BE2C (cell line): Measurements from ENCODE around the gene FHDC1.

Experiments used
- DNase-seq: peaks from one replicate; pipeline ENCODE4 v3.0.0-alpha.2; 2020
- H3K27me3 ChIP-seq: fragments of 250-450 bp; sonication (Bioruptor Pico); 2 replicates; pipeline ENCODE4 v1.5.1; 2020; ENCODE audit warnings: mild to moderate bottlenecking
- H3K36me3 ChIP-seq: fragments of 250-450 bp; sonication (Bioruptor Pico); 2 replicates; pipeline ENCODE4 v1.5.1; 2020; ENCODE audit warnings: mild to moderate bottlenecking
- H3K4me1 ChIP-seq: fragments of 250-450 bp; sonication (Bioruptor Pico); 2 replicates; pipeline ENCODE4 v1.5.1; 2020
- H3K4me3 ChIP-seq: 2 replicates; pipeline ENCODE4 v1.5.1; 2011; ENCODE audit warnings: low read depth, low read length
- H3K9me3 ChIP-seq: fragments of 250-450 bp; sonication (Bioruptor Pico); 2 replicates; pipeline ENCODE4 v1.5.1; 2020
- CTCF ChIP-seq: IDR thresholded peaks from 2 replicates; pipeline ENCODE4 v1.5.1; 2012; ENCODE audit warnings: mild to moderate bottlenecking, low read depth, low read length

The FHDC1 gene

GRCh38 chr4:152917543-152918395 lies 18.4 kb upstream of the FHDC1 start:
- Histone ChIP-seq H3K36me3 (no peaks in the 10 kb centered on the region; the same call in 1 of the 2 replicates), H3K27me3 (no peaks in the 10 kb centered on the region), H3K9me3 (no peaks in the 10 kb centered on the region; the same call in none of the 2 replicates), H3K4me3 (no peak overlapping the region), H3K4me1 (no peaks in the 10 kb centered on the region)
- no peak for TF ChIP-seq CTCF
- DNase-seq = no peak

- no peaks in the 10 kb centered on the region for H3K27me3 ChIP-seq
- no peak for DNase-seq
- TF ChIP-seq CTCF = no peak
- no peaks in the 10 kb centered on the region; the same call in 1 of the 2 replicates for H3K36me3 ChIP-seq
- no peak overlapping the region for H3K4me3 ChIP-seq
- no peaks in the 10 kb centered on the region; the same call in none of the 2 replicates for H3K9me3 ChIP-seq
- no peaks in the 10 kb centered on the region for H3K4me1 ChIP-seq
Measured at GRCh38 chr4:152919826-152920225, 16.3 kb upstream of the FHDC1 start.

- H3K9me3 ChIP-seq = no peaks in the 10 kb centered on the region; the same call in none of the 2 replicates
- TF ChIP-seq CTCF = no peak
Measured at GRCh38 chr4:152920768-152921167, 15.4 kb upstream of the FHDC1 start.

GRCh38 chr4:152921284-152921683 lies 14.8 kb upstream of the FHDC1 start:
- no peaks in the 10 kb centered on the region; the same call in none of the 2 replicates for H3K9me3 ChIP-seq
- TF ChIP-seq CTCF = no peak
- no peak for DNase-seq

More at GRCh38 chr4:152920768-152921167, 15.4 kb upstream of the FHDC1 start:
- H3K4me1 ChIP-seq = no peaks in the 10 kb centered on the region
- peak; percentile 18 for DNase-seq
- no peaks in the 10 kb centered on the region; the same call in 1 of the 2 replicates for H3K36me3 ChIP-seq
- H3K4me3 ChIP-seq = no peak overlapping the region
- no peaks in the 10 kb centered on the region for H3K27me3 ChIP-seq

GRCh38 chr4:152925851-152926250 lies 10.3 kb upstream of the FHDC1 start:
- Histone ChIP-seq H3K27me3 (no peaks in the 10 kb centered on the region), H3K36me3 (no peaks in the 10 kb centered on the region), H3K9me3 (no peaks in the 10 kb centered on the region), H3K4me3 (no peak overlapping the region), H3K4me1 (no peaks in the 10 kb centered on the region)
- DNase-seq = no peak
- no peak for TF ChIP-seq CTCF

More at GRCh38 chr4:152921284-152921683, 14.8 kb upstream of the FHDC1 start:
- H3K4me3 ChIP-seq = no peak overlapping the region
- H3K4me1 ChIP-seq = no peaks in the 10 kb centered on the region
- no peaks in the 10 kb centered on the region; the same call in 1 of the 2 replicates for H3K36me3 ChIP-seq
- no peaks in the 10 kb centered on the region for H3K27me3 ChIP-seq

GRCh38 chr4:152926959-152927358 lies 9.2 kb upstream of the FHDC1 start:
- DNase-seq = no peak
- Histone ChIP-seq H3K4me1 (no peaks in the 10 kb centered on the region), H3K9me3 (no peaks in the 10 kb centered on the region), H3K4me3 (no peak overlapping the region), H3K36me3 (no peaks in the 10 kb centered on the region), H3K27me3 (no peaks in the 10 kb centered on the region)
- TF ChIP-seq CTCF = no peak
